GM11168 (cell line): Measurements from ENCODE around the gene AKR1B15.
"Not testable (repeated sequence)": the region's sequence is repeated elsewhere in the genome, so short reads cannot be mapped to it uniquely, and the experiment has no call there.

ENCODE experiments used
- in situ Hi-C: fragments of 300-500 bp; cut with MboI; formaldehyde crosslinking; loops from one replicate; pipeline ENCODE4 v1.12.0; 2022; ENCODE audit warnings: low sequenced_read_pairs; ENCODE audit not compliant: unreplicated experiment

The AKR1B15 gene

GRCh38 chr7:134530460-134530859 lies 18.4 kb upstream of the AKR1B15 start:
- in situ Hi-C loops, result no loop called here

GRCh38 chr7:134532180-134532953 lies 16.5 kb upstream of the AKR1B15 start:
- in situ Hi-C loops, result no loop called here

GRCh38 chr7:134532954-134533218 lies 16.0 kb upstream of the AKR1B15 start:
- in situ Hi-C loops, result no loop called here

GRCh38 chr7:134533288-134533771 lies 15.6 kb upstream of the AKR1B15 start:
- in situ Hi-C loops, result no loop called here

- in situ Hi-C loops, result no loop called here
Observed at GRCh38 chr7:134534633-134535032, 14.3 kb upstream of the AKR1B15 start.

GRCh38 chr7:134535272-134535918 lies 13.5 kb upstream of the AKR1B15 start:
- in situ Hi-C loops, result no loop called here

- in situ Hi-C loops, result no loop called here
Observed at GRCh38 chr7:134535919-134536299, 13.0 kb upstream of the AKR1B15 start.

GRCh38 chr7:134536558-134536957 lies 12.4 kb upstream of the AKR1B15 start:
- in situ Hi-C loops, result not testable (repeated sequence)

GRCh38 chr7:134537273-134537781 lies 11.6 kb upstream of the AKR1B15 start:
- in situ Hi-C loops, result not testable (repeated sequence)

- in situ Hi-C loops, result no loop called here
Observed at GRCh38 chr7:134539380-134540004, 9.4 kb upstream of the AKR1B15 start.

GRCh38 chr7:134541501-134542194 lies 7.3 kb upstream of the AKR1B15 start:
- in situ Hi-C loops, result not testable (repeated sequence)

GRCh38 chr7:134542195-134542771 lies 6.6 kb upstream of the AKR1B15 start:
- in situ Hi-C loops, result no loop called here

- in situ Hi-C loops, result no loop called here
Observed at GRCh38 chr7:134545380-134545779, 3.5 kb upstream of the AKR1B15 start.

GRCh38 chr7:134545918-134546317 lies 3.0 kb upstream of the AKR1B15 start:
- in situ Hi-C loops, result no loop called here

GRCh38 chr7:134546955-134547354 lies 2.0 kb upstream of the AKR1B15 start:
- in situ Hi-C loops, result no loop called here

GRCh38 chr7:134547397-134548054 lies 1.4 kb upstream of the AKR1B15 start:
- in situ Hi-C loops, result no loop called here

- in situ Hi-C loops, result no loop called here
Observed at GRCh38 chr7:134549366-134549765, 456 bp downstream of the AKR1B15 start.

GRCh38 chr7:134552105-134552504 lies 3.2 kb downstream of the AKR1B15 start:
- in situ Hi-C loops, result no loop called here

- in situ Hi-C loops, result no loop called here
Observed at GRCh38 chr7:134553976-134554375, 5.1 kb downstream of the AKR1B15 start.

GRCh38 chr7:134554417-134554966 lies 5.6 kb downstream of the AKR1B15 start:
- in situ Hi-C loops, result no loop called here
